LNCaP clone FGC (cell line): ENCODE measurements around the gene APOA4.

Experiments
- DNase-seq: peaks from one replicate; pipeline ENCODE4 v3.0.0-alpha.2; 2011; ENCODE audit warnings: low read depth
- H3K4me3 ChIP-seq: 2 replicates; pipeline ENCODE4 v1.5.1; 2011; ENCODE audit warnings: mild to moderate bottlenecking, low read depth, low read length, control low read depth
- TF ChIP-seq, protein P1 (sequence below): IDR thresholded peaks from 2 replicates; pipeline ENCODE4 v1.5.1; 2012; ENCODE audit warnings: mild to moderate bottlenecking; ENCODE audit not compliant: control insufficient read depth, insufficient read depth; ENCODE audit errors: extremely low read depth

The APOA4 gene

DNA sequence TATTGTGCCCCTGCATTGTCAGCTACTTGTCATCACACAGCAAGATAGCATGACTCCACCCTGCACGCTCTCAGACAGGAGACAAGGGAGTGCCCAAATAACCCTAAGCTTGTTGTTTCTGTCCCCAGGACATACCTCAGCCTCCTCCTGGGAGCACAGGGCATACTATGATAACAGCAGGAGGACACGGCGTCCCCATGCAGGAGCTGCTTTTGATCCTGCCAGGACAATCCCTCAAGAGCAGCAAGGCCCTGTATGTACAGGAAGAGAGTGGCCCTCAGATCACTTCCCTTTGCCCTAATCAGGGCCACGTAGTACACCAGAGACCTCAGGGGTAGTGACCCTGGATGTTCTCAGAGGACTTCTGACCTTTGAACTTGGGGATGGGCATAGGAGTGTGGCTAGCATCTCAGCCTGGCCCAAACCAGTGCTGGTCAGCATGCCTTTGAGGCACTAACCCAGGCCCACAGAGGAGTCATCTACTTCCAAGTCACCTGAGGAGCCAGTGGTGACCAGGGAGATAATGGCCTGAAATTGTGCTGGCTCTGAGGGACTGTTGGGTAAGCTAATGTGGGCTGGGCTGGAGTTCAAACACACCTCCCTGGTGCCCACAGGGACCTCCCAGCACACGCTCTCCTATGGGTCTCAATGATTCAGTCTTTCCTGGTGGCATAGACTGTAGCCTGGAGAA is 9.2 kb downstream of the APOA4 start:
- no peak for DNase-seq
- TF ChIP-seq, protein P1, sequence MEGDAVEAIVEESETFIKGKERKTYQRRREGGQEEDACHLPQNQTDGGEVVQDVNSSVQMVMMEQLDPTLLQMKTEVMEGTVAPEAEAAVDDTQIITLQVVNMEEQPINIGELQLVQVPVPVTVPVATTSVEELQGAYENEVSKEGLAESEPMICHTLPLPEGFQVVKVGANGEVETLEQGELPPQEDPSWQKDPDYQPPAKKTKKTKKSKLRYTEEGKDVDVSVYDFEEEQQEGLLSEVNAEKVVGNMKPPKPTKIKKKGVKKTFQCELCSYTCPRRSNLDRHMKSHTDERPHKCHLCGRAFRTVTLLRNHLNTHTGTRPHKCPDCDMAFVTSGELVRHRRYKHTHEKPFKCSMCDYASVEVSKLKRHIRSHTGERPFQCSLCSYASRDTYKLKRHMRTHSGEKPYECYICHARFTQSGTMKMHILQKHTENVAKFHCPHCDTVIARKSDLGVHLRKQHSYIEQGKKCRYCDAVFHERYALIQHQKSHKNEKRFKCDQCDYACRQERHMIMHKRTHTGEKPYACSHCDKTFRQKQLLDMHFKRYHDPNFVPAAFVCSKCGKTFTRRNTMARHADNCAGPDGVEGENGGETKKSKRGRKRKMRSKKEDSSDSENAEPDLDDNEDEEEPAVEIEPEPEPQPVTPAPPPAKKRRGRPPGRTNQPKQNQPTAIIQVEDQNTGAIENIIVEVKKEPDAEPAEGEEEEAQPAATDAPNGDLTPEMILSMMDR: no peak
- no peak overlapping the region for H3K4me3 ChIP-seq

DNA sequence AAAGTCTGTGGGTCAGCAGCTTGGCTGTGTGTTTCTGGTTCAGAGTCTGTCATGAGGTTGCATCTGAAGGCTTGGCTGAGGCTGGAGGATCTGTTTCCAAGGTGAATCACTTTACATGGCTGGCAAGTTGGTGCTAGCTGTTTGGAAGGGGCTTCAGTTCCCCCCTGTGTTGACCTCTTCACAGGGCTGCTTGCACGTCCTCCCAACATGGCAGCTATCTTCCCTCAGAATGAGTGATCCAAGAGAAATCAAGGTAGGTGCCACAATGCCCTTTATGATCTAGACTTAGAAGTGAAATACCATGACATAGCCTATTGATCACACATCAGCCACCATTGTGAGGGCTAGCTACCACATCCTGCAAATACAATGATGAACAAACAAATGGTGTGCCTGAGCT is 9.9 kb downstream of the APOA4 start:
- DNase-seq: no peak
- no peak overlapping the region for H3K4me3 ChIP-seq
- TF ChIP-seq, protein P1: no peak

DNA sequence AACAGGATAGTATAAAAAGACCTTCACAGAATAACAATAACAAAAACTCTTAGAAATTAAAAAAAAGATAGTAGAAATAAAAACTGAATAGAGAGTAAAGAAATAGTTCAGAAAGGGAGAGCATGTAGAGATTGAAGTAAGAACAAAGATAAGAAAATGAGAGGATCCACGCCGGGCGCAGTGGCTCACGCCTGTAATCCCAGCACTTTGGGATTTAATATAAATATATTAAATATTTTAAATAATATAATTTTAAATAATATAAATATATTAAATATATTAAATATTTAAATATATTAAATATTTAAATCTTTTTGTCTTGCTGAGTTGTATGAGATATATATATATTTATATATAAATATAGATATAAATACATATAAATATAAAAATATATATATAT is 11.0 kb downstream of the APOA4 start:
- DNase-seq: no peak
- H3K4me3 ChIP-seq: no peak overlapping the region
- TF ChIP-seq, protein P1: no peak

DNA sequence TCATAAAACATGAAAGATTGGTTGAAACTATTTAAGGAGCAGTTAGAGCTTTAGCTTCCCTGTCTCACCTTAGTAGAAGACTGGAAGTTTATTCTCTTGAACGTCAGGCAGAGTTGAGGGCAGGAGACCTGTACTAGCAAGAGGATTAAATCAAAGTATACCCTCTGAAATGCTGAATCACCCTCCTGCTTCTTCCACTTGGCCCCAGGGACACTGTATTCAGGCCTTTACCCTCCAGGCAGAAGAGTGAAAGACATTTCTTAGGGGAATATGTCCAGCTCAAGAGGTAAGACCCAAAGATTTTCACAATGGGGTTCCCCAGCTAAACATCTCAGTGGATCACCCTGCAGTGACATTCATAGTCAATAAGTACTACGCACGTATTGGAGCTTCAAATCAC is 11.9 kb downstream of the APOA4 start:
- H3K4me3 ChIP-seq: no peak overlapping the region
- DNase-seq: no peak
- TF ChIP-seq, protein P1: no peak

DNA sequence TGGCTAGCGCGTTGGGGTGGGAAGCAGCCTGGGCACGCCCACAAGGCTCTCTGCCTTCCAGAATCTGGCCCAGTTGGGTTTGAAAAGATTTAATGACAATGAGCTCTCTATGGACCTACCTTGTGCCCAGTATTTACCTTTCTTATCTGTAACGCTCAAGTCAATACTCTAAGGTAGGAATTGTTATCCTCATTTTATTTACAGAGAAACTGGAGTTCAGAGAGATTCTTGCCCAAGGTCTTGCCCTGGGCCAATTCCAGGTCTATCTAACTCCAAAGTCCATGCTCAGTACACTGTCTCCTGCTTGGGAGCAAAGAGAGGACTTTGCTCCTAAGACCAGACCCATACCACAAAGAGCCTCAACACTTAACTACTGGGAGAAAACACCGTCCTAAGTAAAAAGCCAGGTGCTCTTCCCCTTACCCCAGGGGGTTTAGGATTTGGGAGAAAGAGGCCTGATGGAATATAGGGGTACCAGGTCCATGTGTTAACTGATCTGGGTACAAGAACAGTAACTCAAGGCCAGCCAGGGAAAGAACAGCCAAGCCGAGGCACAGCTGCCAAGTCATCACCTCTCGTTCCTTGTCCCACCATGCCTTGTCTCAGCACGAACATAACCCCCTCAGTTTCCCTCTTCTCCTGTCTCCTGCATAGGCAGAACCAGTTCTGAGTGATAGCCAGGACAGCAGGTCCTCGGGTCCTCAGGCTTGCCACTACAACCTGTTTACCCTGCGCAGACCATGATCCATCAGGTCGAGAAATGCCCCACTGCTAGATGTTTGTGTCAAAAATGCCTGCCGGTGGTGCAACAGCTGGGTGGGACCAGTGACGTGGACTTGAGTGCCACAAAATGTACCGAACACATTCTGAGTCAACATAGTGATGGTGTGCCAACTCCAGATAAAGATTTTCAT is 14.6 kb downstream of the APOA4 start:
- H3K4me3 ChIP-seq: no peak overlapping the region
- TF ChIP-seq, protein P1: no peak
- peak; percentile 85 for DNase-seq

DNA sequence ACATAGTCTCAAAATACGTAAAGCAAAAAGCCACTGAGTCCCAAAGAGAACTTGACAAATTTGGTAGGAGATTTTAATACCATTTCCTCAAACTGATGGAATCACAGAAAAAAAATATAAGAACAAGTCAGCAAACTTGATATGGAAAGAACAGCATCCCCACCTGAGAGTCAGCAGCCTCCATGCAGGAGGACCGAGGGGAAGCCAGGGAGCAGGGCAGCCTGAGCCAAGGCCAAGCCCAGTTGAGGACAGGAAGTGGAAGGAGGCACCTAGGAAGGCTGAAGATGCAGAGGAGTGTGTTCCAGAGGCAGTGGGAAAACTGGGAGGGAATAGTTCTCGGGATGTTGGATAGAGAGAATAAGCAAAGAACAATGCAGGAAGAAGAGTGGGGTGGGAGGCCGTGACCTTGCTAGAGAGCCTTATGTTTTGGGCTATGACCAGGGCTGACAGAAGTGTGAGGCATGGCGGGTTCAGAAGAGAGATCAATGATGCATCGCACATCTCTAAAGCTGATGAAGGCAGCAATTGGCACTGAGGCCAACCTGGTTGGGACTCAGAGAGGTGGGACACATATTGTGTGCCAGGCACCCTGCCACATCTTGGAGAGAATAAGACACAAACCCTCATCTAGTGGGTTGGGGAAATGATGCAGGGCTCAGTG is 15.4 kb downstream of the APOA4 start:
- TF ChIP-seq, protein P1: no peak
- DNase-seq: no peak
- no peak overlapping the region for H3K4me3 ChIP-seq
